D721Med (cell line): ENCODE measurements around the gene MBNL2.

Experiments
- DNase-seq: peaks from one replicate; pipeline ENCODE4 v3.0.0; 2011; ENCODE audit warnings: low spot score; ENCODE audit not compliant: insufficient read length
- FAIRE-seq: peaks from 2 replicates; lab custom pipeline; 2011; peaks lifted over from hg19 to GRCh38; lab: Jason Lieb, UNC
- CTCF ChIP-seq: IDR thresholded peaks from 2 replicates; pipeline ENCODE4 v1.5.1; 2012; ENCODE audit warnings: mild to moderate bottlenecking, control low read depth; ENCODE audit not compliant: insufficient read depth; ENCODE audit errors: missing control alignments

MBNL2 gene

DNA sequence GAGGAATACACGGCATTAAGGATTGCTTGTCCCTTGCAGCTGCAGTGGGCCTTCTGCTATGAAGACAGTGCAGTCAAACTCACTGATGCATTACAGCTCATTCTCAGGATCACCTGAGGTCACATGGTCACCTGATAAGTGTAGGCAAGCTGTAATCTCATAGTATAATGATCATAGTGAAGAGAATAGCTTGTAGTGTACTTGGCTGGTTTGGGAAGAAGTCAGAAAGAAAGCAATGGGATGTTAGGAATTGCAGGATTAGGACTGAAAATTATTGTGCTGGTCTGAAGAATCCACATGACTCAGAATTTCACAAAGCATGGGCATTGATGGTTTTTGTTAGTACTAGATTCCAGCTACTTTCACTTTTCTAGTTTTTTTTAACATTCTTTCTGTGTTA lies 76.7 kb downstream of the MBNL2 start:
- no peak for TF ChIP-seq CTCF

DNA sequence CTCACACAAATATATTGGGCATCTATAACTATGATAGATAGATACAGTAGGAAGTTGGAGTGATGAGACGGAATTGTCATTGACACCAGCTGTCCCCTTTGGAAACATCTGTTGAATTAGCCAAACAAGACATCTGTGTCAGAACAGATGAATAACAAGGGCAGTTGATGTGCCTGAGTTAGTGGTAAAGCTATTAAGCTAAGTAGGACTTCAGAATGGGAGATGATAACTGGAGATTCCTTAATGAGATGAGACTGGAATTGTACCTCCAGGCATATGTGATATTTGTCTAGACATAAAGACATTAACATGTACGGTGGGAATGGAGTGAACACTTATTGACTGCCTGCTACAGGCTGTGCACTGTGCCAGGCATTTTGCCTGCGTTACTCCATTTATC lies 78.7 kb downstream of the MBNL2 start:
- no peak for TF ChIP-seq CTCF
- FAIRE-seq (no peak), DNase-seq (no peak)

More for the DNA sequence above, 76.7 kb downstream of the MBNL2 start:
- no peak for DNase-seq
- no peak for FAIRE-seq

DNA sequence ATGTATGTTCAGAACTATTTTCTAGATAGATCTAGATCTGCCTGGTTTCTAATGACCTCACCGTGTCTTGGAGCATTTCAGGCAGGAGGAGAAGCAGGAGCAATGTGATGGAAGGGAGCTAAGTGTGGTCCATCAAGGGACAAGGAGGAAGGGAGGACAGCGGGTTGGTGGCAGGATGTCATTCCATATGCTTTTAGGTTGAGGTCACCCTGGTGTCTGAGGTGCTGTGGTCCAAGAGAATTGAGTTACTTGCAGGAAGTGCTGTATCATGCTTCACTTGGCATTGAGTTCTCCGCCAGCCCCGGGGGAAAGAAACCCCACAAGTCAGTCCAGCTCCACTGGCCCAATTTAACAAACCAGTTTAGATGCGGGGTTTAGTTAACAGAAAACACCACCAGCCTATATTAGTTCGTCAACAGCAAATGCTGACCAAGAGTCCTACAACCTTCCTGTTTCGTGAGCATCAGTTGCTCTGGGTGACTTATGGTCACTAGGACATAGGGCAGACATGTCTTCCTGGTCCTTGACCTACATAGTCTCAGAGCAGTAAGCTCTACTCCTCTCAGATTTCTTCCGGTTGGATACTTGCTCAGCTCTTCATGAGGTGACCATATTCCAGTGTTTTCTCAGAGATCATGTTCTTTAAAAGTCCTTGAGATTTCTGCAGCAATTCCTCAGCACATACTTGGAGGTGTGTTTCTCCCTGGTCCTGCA lies 79.4 kb downstream of the MBNL2 start:
- FAIRE-seq (no peak), DNase-seq (no peak)
- TF ChIP-seq CTCF, result no peak

DNA sequence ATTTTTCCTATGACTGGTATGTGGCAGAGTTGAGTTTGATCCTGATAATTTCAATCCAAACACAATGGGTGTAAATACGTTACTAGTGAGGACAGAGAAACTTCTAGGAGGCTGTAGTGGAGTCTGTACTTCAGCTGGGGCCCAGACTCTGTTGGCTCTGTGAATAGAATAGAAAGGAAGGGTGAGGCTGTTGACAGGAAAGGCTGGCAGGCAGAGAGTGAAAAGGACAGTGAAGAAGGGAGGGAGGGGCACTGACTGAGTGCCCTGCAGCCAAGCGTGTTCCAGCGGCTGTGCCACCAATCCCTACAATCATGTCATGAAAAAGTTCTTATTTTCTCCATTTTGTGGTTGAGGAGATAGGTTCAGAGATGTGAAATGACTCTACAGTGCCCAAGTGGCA lies 80.5 kb downstream of the MBNL2 start:
- no peak for TF ChIP-seq CTCF
- DNase-seq, result no peak
- no peak for FAIRE-seq

DNA sequence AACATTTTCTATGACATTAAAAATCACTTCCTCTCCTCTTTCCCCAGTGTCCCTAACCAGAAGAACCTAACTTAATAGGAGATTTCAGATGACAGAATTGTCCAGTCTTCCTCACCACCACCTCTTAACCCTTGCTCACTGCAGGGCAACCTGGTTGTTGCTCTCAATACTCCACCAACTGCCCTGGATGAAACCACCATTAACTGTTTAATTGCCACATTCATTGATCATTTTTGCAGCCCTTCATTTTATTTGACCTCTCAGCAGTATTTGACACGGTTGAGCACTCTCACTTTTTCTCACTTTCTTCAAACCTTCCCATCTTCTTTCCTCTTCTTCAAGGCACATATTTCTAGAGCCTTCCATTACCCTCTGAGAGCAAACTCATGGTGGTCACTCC lies 84.0 kb downstream of the MBNL2 start:
- DNase-seq (no peak), FAIRE-seq (no peak)
- TF ChIP-seq CTCF, result no peak

GRCh38 chr13:97306645-97307044 lies 84.5 kb downstream of the MBNL2 start:
- DNase-seq (no peak), FAIRE-seq (no peak)
- TF ChIP-seq CTCF, result no peak

DNA sequence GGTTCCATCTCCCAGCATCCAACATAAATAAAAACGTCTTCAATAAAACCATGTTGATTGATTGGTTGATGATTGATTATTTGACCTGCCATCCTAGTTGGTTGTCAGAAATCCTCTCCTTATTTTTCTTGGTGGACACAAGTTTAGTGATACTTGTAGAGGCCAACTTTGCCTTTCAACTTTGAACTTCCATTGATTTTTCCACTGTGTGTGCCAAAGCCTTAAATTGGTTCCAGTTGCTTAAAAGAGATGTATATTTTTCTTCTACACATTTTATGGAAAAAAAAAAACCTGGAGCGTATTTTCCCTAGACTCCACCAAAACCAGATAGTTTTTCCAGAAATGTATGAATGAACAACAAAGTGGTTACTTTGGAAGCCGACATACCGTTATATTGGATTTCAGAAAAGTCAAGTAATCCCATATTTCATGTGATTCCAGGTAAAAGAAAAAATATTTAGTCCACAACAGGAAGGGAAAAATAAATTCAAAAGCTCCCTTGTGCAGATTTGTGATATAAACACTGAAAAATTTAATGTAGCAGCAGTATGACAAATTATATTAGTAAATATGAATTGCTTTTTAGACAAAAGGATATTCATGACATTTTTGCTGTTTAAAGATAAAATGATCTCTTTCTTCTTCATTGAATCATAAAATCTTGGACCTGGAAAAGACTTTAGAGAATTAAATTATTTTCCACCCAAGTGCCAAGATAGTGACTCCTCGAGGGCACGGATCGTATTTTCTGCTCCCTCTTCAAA lies 85.2 kb downstream of the MBNL2 start:
- FAIRE-seq (no peak), DNase-seq (no peak)
- TF ChIP-seq CTCF, result no peak
